Measurements from ENCODE around the gene OXNAD1.

The OXNAD1 gene

GRCh38 chr3:16295298-16295890 is 30.4 kb downstream of the OXNAD1 start:
- no peak overlapping the region for H3K4me3 ChIP-seq (ENCODE audit: low read length)
- no peak for DNase-seq (ENCODE audit: low read depth)
- TF ChIP-seq, protein P1, sequence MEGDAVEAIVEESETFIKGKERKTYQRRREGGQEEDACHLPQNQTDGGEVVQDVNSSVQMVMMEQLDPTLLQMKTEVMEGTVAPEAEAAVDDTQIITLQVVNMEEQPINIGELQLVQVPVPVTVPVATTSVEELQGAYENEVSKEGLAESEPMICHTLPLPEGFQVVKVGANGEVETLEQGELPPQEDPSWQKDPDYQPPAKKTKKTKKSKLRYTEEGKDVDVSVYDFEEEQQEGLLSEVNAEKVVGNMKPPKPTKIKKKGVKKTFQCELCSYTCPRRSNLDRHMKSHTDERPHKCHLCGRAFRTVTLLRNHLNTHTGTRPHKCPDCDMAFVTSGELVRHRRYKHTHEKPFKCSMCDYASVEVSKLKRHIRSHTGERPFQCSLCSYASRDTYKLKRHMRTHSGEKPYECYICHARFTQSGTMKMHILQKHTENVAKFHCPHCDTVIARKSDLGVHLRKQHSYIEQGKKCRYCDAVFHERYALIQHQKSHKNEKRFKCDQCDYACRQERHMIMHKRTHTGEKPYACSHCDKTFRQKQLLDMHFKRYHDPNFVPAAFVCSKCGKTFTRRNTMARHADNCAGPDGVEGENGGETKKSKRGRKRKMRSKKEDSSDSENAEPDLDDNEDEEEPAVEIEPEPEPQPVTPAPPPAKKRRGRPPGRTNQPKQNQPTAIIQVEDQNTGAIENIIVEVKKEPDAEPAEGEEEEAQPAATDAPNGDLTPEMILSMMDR (conservative IDR thresholded peaks at IDR 0.05; ENCODE audit: low read depth, low read length), result no peak

- TF ChIP-seq, protein P1 (conservative IDR thresholded peaks at IDR 0.05; ENCODE audit: low read depth, low read length), result no peak
- no peak for DNase-seq (ENCODE audit: low read depth)
- H3K4me3 ChIP-seq (ENCODE audit: low read length), result no peak overlapping the region
Measured at GRCh38 chr3:16297997-16298885, 33.2 kb downstream of the OXNAD1 start.

DNA sequence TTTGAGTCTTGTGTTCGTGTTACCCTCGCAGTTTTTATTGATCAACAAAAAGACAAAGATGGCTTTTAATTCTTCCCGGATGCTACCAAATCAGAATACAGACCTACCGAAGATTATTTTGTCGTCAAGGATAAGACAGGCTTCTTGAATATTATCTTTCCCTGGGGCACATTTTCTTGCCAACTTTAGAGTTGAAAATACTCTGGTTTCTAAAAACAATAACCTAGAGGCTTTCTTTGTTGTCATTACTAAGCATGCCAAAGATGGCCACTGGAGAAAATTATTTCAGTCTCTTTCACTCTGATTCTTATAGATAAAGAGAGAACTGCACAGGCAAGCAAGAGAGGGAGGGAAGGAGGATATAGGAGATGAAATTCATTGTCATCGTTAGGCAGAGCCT is 33.9 kb downstream of the OXNAD1 start:
- TF ChIP-seq, protein P1 (conservative IDR thresholded peaks at IDR 0.05; ENCODE audit: low read depth, low read length), result no peak
- no peak overlapping the region for H3K4me3 ChIP-seq (ENCODE audit: low read length)
- DNase-seq (ENCODE audit: low read depth), result no peak

- DNase-seq (ENCODE audit: low read depth), result no peak
- no peak overlapping the region for H3K4me3 ChIP-seq (ENCODE audit: low read length)
- TF ChIP-seq, protein P1 (conservative IDR thresholded peaks at IDR 0.05; ENCODE audit: low read depth, low read length), result no peak
Measured at GRCh38 chr3:16299746-16300145, 34.7 kb downstream of the OXNAD1 start.

- TF ChIP-seq, protein P1 (conservative IDR thresholded peaks at IDR 0.05; ENCODE audit: low read depth, low read length), result no peak
- DNase-seq (ENCODE audit: low read depth), result no peak
- no peak overlapping the region for H3K4me3 ChIP-seq (ENCODE audit: low read length)
Measured at GRCh38 chr3:16300307-16300706, 35.3 kb downstream of the OXNAD1 start.

DNA sequence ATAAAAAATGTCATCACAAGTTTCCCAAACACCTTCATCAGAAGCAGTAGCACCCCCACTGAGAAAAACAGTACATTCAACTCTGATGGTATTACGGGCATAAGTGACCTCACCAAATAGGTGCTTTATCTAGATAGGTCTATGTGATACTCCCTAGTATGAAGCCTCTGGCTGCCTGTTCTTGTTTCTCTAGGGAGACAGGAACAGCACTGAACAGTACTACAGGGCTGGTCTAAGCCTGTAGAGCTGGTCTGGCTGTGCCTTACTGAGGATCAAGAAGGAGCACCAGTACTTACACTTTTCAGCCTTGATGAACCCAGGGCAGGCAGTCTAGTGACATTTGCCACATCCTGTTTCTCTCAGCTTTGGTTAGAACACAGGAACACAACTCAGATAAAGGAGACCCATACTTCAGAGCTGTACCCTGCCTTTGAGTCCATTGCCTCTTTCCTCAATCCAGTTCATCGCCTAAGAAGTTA is 35.9 kb downstream of the OXNAD1 start:
- no peak overlapping the region for H3K4me3 ChIP-seq (ENCODE audit: low read length)
- DNase-seq (ENCODE audit: low read depth), result no peak
- TF ChIP-seq, protein P1 (conservative IDR thresholded peaks at IDR 0.05; ENCODE audit: low read depth, low read length), result no peak

Data from retinal pigment epithelial cell (primary cell).